Kidney tubule cell (primary cell): Measurements from ENCODE around the gene CCDC87.

Source experiments
- DNase-seq: peaks from one replicate; pipeline ENCODE4 v3.0.0-alpha.2; 2018; ENCODE audit warnings: low spot score

CCDC87 gene

DNA sequence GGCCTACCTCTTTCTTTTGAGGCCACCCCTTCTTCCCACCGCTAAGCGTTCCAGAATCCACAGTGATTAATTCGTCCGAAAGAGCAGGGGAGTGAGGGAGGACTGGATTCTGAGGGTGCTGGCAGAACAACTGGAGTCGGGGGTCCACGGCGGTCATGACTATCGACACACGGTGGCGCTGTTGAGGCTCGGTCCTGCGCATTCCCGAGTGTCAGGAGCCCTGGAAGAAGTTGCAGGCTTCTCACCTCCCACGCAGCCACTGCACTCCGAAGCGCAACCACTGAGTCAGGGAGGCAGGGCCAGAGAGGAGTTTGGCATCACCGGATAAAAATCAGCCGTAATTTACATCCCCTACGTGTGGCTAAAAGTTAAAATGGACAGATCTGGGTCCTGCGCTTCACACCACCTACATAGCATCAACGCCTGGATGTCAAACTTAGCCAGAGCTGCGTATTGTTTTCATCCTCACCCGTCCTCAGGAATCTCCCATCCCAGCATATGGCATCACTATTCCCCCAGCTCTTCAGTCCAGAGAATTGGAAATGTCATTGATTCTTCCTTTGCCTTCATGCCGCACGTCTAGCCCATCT, 13.8 kb downstream of the CCDC87 start:
- peak; percentile 65 for DNase-seq

GRCh38 chr11:66570850-66571180, 22.0 kb downstream of the CCDC87 start:
- no peak for DNase-seq

DNA sequence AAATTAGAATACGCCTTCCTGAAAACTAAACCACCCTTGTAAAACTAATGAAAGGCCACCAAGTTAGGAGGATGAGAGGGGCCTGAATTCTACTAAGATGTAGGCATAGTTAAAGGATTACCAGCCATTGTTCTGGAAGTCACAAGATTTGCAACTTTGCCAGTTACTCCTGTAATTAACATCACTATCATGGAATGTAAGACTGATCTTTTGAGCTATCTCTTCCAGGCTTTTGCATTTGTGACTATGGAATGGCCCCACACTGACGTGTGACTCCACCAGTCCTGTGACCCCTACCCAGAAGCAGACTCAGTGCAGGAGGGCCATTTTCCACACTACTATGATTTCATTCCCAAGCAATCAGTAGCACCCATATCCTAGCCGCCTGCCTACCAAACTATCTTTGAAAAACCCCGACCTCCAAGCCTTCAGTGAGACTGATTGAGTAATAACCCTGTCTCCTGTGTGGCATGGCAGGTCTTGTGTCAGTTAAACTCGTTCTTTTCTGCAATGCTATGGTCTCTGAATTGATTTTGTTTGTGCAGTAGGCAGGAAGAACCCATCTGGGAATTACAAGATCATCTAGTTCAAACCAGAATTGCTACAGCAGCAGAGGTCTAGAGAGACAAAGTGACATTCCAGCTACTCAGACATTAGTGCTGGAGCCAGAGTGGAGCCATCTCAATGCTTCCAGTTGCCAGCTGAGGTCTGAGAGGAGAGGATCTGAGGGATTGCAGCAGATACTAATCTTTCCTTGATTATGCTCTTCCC, 22.6 kb downstream of the CCDC87 start:
- DNase-seq = no peak

DNA sequence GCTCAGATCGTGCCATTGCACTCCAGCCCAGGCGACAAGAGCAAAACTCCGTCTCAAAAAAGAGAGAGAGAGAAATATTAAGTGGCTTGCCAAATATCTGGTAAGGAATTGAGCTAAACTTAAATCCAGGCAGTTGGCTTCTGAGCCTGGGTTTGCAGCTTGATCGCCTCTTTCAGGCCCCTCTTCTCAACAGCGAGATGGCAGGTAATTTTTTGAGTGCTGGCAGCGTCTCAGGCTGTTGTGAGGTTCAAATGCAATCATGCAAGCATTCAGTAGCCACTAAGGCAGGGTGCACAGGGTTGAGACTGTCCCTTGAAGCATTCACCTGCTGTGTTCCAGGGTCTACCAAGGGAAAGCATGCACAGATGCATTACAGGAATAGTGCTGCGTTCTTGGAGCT, 23.8 kb downstream of the CCDC87 start:
- DNase-seq = no peak

DNA sequence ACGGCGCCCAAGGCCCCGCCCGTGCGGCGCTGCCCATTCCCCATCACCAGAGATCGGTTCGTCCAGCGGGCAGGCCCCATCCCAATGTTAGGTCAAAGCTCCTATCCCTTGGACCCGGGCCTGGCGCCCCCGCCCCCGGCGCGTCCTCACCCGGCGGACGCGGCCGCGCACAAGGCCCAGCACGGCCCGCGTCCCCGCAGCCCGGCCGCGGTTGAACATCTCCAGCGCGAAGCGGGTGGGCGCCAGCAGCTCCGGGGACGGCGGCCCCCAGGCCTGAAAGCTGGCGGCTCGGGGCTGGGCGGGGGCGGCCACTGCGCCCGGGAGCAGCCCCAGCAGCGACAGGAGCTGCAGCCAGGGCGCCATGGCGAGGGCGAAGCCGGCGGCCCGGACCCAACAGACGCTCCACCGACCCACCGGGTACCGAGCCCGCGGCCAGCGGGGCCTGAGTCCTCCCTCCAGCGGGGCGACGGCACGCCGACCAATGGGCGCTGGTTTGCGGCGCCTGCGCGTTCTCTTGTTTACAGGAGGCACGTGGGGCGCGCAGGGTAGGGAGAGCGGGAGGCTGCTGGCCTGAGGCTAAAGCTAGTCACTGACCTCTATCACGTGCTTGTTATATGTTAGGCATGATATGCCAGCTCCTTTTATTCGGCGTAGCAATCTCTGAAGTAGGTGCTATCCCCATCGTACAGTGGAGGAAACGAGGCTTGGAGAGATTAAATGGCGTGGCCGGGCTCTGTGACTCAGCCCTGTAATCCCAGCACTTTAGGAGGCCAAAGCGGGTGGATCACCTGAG, 24.5 kb downstream of the CCDC87 start, which contains the start of gene CTSF:
Gene CTSF (minus strand): TSS at position 483 of the 793 bp plus-strand sequence. CDS start 120 bp downstream, at position 363.
- peak; percentile 74 for DNase-seq

DNA sequence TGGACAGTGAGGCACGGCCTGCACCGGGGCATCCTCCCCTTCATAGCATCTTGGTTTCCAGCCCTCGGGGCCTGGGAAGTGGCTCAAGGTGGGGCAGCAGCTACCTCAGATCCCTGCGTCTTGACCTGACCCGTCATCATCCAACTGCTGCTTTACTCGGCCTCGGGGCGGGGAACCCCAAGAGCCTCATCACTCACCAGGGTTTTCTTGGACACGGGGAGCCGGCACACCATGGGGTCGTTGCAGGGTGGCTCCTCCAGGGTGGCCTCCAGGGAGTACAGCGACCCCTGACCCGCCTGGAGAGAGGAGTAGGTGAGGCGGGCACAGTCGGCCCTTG, 25.1 kb downstream of the CCDC87 start:
- no peak for DNase-seq

- DNase-seq = no peak
These were observed 26.6 kb downstream of the CCDC87 start for GRCh38 chr11:66566221-66566620.

DNA sequence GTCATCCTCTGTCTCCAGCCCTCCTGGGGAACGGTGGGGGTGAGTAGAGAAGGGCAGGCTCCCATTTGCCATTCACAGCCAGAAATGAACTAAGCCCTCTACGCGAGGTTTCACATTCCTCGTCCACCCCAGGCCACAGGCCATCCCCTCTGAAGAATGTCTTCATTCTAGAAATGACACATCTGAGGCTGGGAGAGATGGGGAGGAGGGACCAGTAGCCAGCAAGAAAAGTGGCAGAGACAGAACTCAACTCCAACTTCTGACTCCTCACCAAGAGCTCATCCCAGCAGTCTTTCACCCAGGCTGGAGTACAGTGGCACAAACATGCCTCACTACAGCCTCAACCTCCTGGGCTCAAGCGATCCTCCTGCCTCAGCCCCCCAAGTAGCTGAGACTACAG, 27.9 kb downstream of the CCDC87 start:
- DNase-seq = no peak

DNA sequence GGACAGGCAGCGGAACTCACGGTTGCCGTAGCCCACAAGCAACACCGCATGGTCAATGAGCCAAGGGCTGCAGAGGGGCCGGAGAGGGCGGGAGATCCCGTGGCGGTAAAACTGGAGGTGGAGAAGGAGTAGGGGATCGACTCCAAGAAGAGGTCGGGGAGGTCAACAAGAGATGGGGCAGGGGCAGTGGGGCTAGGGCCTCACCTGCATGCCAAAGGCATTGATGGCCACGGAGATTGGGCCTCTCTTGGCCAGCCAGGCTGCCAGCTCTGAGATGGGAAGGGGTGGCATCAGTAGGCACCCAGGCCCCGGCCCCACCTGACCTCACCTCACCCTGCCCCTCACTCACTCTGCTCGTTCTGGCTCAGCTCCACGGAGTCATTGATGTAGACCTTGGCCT, 28.3 kb downstream of the CCDC87 start:
- no peak for DNase-seq

- DNase-seq = no peak
These were observed 29.0 kb downstream of the CCDC87 start for GRCh38 chr11:66563832-66564231.

DNA sequence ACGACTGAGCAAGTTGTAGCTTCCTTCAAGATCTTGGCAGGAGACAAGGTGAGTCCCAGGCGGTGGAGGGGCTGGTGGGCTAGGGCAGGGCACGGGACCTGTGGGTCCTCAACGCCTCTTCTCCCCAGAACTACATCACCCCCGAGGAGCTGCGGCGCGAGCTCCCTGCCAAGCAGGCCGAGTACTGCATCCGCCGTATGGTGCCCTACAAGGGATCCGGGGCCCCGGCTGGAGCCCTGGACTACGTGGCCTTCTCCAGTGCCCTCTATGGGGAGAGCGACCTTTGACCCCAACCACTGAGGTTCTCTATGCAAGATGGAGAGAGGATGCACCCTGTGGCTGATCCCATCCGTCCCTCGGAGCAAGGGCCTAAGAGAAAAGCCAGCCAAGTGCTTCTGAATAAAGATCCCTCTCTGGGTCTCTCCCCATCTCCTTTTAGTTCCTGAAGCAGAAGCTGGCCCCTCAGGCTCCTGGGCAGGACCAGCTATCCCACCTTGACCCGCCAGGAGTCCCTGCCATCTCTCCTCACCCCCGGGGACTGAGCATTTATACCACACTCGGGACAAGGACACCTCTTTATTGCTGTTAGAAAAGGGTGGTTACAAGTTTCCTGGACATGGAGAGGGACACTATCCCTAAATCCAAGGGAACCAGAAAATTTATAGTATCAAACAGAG, 29.8 kb downstream of the CCDC87 start:
- DNase-seq = no peak

DNA sequence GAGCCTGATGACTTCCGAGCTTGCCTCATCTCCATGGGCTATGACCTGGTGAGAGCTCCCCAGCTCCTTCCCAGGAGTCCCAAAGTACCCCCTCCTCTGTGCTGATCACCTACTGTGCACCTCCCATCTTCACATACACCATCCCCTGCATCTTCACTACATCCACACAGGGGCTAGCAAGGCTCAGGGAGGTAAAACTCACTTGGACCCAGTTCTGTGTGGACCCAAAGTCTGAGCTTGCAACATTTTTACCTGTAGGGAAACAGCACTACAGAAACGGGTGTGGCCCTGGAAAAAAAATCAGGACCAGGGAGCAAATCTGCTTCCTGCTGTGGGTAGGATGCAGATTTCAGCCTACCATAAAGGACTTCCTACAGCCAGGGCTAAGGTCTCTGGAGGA, 30.6 kb downstream of the CCDC87 start:
- no peak for DNase-seq

GRCh38 chr11:66561975-66562248, 31.0 kb downstream of the CCDC87 start:
- DNase-seq = no peak

- no peak for DNase-seq
These were observed 31.5 kb downstream of the CCDC87 start for GRCh38 chr11:66561178-66561974.

- no peak for DNase-seq
These were observed 32.8 kb downstream of the CCDC87 start for GRCh38 chr11:66559866-66560676.

DNA sequence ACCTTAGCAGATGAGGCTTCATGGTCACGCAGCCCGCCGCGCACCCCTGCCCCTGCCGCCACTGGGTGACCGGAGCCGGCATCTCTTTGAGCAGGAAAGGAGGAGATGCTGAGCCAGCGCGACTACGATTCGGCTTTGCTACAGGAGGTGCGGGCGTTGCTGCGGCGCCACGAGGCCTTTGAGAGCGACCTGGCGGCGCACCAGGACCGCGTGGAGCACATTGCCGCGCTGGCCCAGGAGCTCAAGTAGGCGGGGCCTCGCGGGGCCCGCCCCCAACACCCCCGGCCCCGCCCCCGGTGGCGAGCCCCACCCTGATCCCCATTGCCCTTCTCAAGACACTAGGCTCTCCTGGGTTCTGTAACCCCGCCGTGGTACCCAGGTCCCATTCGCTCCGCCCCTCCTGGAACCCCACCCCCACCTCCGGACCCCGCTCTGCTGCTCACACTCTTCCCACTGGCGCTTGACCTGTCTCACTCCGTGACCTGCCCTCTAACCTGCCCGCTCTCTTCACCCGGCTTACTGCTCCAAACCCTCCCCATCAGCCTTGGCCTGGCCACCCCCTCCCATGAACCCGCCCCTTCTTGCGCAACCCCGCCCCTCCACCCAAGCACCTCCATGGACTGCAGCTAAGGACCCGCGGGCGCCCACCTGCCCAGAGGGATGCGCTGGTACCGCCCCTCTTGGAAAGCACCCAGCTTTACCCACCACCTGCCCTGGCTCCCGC, 33.6 kb downstream of the CCDC87 start:
- no peak for DNase-seq

DNA sequence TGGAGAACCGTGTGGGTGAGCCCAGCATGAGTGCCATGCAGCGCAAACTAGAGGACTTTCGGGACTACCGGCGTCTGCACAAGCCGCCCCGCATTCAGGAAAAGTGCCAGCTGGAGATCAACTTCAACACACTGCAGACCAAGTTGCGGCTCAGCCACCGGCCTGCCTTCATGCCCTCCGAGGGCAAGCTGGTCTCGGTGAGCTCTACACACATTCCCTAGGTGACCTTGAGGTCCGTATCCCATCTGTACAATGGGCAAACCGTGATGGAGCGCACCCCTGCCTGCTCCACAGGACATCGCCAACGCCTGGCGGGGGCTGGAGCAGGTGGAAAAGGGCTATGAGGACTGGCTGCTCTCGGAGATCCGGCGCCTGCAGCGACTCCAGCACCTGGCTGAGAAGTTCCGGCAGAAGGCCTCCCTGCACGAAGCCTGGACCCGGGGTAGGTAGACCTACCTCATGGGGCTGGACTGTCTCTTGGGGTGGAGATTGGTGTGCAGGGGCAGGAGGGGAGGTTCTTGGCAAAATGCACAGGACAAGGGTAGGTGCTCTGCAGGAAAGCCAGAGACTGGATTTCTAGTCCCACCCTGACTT, 35.0 kb downstream of the CCDC87 start:
- no peak for DNase-seq

- DNase-seq = no peak
These were observed 36.8 kb downstream of the CCDC87 start for GRCh38 chr11:66556086-66556485.

- no peak for DNase-seq
These were observed 37.4 kb downstream of the CCDC87 start for GRCh38 chr11:66555416-66555815.

DNA sequence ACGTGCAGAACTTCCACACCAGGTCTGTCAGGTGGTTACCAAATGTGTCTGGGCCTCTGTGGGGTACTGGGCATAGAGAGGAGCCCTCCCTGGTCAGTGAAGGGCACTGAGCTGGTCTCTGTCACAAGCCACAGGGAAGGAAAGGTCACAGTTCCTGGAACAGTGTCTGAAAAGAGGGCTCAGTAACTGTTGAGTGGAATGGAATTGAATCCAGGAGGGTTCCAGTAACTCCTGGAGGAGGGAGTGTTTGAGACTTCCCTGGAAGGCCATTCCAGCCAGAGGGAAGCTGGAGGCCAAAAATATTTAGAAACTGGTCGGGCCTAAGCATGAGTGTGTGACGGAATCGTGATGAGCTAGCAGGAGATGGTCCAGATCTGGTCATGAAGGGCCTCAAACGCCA, 38.3 kb downstream of the CCDC87 start:
- DNase-seq = no peak
